Brain pericyte (primary cell): ENCODE results near the gene PRKG1.
"Not testable (repeated sequence)": the region's sequence is repeated elsewhere in the genome, so short reads cannot be mapped to it uniquely, and the experiment has no call there.

Experiments used
- DNase-seq: peaks from one replicate; pipeline ENCODE4 v3.0.0-alpha.2; 2012; ENCODE audit warnings: low read depth, low spot score

The PRKG1 gene

GRCh38 chr10:51224671-51225161, 150.4 kb downstream of the PRKG1 start:
- peak; percentile 21 for DNase-seq

- no peak for DNase-seq
Measured at GRCh38 chr10:51227897-51228713, 153.8 kb downstream of the PRKG1 start.

GRCh38 chr10:51228714-51229100, 154.4 kb downstream of the PRKG1 start:
- DNase-seq = no peak

DNA sequence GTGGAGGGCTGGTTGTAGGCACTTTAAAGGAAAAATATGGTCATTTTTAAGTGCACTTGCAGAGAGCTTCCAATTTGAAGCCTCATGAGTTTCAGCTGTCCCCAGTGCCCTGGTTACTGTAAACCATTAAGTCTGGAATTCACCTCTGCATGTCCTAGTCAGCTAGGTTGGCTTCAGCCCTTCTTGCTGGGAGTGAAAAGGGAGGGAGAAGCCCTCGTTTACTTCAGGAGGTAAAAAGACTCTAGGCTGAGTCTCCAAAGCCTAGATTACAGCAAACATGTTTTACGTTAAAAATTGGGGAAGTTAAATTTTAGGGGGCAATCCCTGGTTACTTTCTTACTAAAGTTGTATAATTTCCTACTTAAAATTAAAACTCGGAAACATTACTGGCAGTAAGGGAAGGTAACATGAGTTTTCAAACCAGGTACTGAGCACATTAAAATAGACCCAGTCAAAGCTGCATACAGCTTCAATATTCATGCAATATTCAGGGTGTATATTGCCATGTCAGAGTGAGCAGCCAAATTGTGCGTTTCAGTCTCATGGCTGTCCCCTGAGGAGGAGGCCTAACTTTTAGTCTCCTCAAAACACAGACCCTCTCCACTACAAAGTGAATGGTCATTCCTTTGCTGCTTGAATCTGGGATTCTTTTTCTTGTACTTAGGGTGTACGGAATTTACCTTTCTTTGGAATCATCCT, 156.7 kb downstream of the PRKG1 start:
- DNase-seq = no peak

GRCh38 chr10:51231754-51232153, 157.5 kb downstream of the PRKG1 start:
- DNase-seq = no peak

GRCh38 chr10:51233337-51234100, 159.2 kb downstream of the PRKG1 start:
- no peak for DNase-seq

DNA sequence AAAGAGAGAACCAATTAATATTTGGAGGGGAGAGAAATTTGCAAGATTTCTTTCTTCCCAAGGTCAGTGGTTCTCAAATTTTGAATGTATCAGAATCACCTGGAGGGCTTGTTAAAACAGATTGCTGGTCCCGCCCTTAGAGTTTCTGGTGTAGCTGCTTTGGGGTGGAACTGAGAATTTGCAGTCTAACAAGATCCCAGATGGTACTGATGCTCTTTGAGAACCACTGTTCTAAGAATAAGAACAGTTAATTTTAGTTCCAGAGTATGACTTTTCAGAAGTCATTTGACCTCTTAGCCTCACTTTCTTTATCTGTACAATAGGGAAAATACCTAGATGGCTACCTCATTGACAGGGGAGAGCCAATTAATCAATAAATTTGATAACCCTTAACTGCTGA, 161.6 kb downstream of the PRKG1 start:
- no peak for DNase-seq

DNA sequence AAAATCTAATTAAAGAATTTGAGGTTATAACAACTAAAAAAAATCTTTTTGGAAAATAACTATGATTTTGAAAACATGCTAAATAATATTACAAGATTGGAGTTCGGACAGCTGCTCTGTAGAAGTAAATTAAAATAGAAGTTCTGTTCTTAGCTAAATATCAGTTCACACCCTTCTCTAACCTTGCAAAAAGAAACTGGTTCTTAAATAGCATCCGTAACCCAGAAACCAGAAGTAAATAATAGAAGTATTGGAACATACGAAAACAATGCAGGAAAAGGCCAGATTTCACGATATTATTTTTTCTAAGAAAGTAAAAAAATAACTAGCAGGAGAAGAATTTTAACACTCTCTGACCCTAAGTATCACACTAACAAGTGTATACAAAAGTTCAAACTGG, 164.7 kb downstream of the PRKG1 start:
- DNase-seq = no peak

GRCh38 chr10:51241461-51241860, 167.2 kb downstream of the PRKG1 start:
- DNase-seq = no peak

- DNase-seq = no peak
Measured at GRCh38 chr10:51242393-51242792, 168.1 kb downstream of the PRKG1 start.

DNA sequence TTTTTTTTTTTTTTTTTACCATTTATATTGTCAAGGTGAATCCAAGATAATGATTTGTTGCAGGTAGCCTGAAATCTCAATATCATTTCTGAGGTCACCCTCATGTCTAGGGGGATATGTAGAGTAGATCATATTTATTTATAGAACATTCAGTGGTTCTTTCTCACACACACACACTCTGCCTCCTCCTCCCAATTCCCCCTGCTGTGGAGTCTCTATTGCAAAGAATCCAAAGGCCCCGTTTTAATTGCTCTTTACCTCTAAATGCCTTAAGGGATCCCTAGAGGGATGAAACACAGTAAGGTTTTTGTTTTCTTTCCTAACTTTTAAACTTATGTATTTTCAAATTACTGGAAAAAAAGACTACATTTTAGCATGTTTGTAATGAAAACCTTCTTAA, 170.0 kb downstream of the PRKG1 start:
- no peak for DNase-seq

DNA sequence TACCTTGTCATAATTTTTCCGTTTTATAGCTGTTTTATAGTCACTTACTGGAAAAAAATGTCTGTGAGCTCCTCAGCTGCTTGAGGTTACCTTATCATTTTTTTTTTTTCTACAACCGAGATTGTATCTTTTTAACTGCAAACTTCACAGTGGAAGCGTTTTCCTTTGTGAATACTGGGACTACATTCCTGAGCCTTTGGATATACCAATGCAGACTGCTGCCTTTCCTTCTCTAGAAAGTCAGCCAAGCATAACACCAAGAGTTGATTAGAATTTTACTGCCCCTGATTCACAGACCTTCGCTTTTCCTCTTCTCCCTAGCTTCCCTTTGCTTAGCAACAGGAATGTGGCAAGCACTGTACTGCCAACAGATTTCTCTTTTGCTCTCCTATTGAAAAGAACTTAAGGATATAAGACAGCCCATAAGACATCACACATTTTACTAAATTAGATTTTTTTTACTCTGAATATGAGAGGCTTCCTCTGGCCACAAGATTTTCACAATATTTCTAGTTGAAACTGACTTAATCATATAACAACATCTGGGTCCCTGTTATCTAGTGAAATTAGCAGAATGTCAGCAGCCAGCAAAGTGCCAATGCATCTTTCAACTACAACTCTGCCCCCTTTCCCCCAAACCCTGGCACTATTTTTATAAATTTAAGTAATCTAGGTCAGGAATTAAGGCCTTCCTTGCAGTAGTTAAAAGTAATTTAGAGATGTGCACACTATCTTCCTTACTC, 170.6 kb downstream of the PRKG1 start:
- DNase-seq = peak; percentile 24

GRCh38 chr10:51246156-51246555, 171.9 kb downstream of the PRKG1 start:
- no peak for DNase-seq

DNA sequence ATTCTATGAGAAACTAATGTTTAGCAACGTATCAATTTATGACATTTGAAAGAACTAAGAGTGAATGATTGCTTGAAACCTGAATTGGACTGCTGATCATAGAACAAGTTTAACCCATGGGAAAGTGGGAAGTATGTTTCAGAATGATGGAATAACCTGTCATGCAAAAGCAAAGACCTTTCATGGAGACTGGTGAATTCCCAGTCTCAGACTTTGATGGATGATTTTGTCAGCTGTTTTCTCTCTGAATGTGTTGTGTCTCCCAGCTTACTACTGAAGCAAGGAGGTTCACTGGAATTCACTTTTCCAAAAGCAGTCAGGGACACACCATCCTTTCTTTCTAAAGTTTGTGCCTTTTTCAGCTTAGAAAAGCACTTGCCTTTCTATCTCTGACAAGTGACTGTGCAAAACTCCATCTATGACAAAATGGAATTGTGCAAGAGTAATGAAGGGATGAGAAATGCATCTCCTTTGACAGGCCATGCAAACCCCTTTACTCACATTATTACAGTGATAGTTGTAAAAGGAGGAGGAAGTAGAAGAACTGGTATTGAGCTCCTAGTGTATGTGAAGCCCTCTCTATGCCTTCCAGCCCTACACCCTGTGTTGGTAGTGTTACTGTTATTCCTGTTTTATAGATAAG, 176.1 kb downstream of the PRKG1 start:
- DNase-seq = no peak

DNA sequence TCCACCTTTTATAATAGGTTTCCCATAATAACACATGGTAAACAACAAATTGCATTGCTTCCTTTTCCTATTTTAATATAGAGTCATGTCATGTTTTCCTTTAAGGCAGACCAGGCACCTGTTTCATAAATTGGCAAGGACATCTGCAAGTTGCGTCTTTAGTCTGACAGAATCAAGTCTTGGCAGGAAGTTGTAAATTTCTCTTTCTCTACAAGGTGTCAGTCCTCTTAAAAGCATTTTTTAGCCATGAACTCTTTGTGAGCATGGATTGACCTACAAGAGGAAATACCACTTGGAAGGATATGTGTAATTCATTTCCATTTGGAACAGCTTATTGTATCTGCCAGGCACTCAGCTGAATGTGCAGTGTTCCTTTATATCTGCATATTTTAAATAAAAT, 176.8 kb downstream of the PRKG1 start:
- no peak for DNase-seq

DNA sequence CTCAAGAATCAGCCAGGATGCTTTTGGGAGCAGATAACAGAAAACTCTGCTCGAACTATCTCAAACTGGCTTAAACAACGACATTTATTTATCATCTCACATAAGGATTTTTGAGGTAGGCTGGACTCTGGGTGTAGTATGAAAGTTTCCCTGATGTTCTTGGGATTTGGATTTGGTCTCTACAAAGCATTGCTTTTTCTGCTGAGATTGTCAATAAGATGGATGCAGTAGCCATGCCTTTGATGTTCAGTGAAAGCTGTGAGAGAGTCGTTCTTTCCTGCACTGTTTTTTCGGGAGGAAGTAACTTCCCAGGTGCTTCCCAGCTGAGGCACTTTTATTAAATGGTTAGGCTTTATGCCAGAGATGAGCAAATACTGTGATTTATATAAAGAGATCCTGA, 181.1 kb downstream of the PRKG1 start:
- DNase-seq = no peak

DNA sequence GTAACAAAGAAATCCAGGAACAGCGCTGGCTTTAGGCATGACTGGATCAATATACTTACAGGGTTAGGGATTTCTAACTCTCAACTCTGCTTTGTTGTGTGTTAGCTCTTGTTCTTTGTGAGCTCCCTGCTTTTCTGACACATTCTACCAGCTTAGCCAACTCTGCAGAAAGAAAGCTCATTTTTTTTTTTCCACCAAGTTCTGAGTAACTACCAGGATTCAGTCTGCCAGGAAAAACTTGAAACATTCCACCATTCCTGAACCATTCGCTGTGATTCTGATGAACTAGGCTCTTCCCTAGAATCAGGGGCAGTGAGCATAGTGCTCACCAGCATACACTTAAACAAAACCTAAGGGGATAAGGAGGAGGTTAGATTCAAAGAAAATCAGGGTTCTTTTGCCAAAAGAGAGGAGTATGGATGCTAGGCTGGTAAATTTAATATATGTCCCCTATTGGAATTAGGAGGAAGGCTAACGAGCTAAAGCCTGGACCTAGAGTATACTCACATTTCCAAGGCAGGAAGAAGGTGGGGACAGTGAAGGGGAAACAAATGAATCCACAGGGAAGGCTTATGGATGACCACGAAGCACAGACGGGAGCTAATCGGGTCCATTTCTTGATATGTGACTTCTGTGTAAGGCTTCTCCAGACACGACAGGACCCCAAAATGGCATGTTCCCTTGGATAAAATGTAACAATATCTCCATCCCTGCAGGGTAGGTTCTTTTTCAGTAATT, 183.4 kb downstream of the PRKG1 start:
- DNase-seq = no peak

DNA sequence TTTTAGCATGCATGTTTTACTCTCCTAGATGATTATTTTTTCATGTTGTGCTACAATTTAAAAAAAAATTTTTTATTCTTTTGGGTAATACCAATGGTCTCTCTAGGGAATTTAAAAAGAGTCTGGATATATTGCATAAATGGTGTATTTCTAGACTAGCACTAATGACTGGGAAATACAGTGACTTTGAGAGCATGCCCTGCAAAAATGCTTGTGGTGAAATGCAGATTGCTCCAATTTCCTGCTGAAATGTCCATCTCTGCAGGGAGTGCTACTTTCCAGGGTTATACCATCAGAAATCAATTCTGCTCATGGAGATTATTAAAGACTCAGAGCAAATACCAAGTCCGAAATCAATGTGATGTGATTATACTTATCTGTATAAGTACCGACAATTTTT, 186.1 kb downstream of the PRKG1 start:
- DNase-seq = no peak

GRCh38 chr10:51266496-51266895, 192.2 kb downstream of the PRKG1 start:
- DNase-seq = no peak

GRCh38 chr10:51267980-51268570, 193.8 kb downstream of the PRKG1 start:
- DNase-seq = not testable (repeated sequence)
